ENCODE results near the gene SRP9. TPM values are rescaled to one million over a fixed set of nuclear protein-coding genes. Genes with fewer than 3 reads are reported as not detected.

Gene SRP9
- total and polyA plus RNA-seq, 2 experiments from 2014 or later: 640 to 728 TPM

DNA sequence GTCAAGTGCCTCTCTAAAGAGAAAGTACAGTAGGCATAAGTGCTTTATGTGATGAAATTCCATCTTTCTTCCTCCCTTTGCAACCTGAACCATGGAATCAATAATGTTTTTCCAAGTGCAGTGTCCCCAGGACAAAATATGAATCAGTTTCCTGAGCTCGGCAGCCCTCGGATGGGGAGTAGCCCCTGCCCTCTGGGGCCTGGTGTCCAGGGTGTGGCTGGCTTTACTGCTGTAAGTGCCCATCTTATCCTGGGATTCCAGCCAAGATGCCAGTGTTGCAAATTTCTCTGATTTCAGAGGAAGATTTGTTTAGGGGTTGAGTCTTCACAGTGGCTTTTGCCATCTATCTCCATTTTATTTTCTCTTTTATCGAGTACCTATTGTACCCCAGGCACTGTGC, 40.5 kb upstream of the SRP9 start:
- Histone ChIP-seq H3K27me3 (ENCODE audit: insufficient read depth) (peaks cover 16% of the 10 kb centered on the region), H3K79me2 (replicated peaks; ENCODE audit: insufficient read depth) (no peaks in the 10 kb centered on the region), H3K27ac (ENCODE audit: low read depth) (no peak overlapping the region), H4K20me1 (replicated peaks; ENCODE audit: insufficient read depth) (no peaks in the 10 kb centered on the region), H2AFZ (no peak overlapping the region), H3K4me2 (no peak overlapping the region), H3K4me1 (ENCODE audit: insufficient read depth) (no peaks in the 10 kb centered on the region), H3F3A (replicated peaks; ENCODE audit: low read depth) (no peaks in the 10 kb centered on the region), H3K4me3 (no peak overlapping the region), H3K36me3 (ENCODE audit: insufficient read depth) (no peaks in the 10 kb centered on the region), H3K9me2 (ENCODE audit: insufficient read depth) (no peaks in the 10 kb centered on the region)
- TF ChIP-seq NANOG (IDR thresholded peaks at IDR 0.05; ENCODE audit: borderline replicate concordance) (no peak), ZNF331 (CRISPR knock-in tag; IDR thresholded peaks at IDR 0.05; ENCODE audit: low read depth) (no peak), ZNF114 (CRISPR knock-in tag; IDR thresholded peaks at IDR 0.05) (no peak), STAT1 (IDR thresholded peaks at IDR 0.05; ENCODE audit: unreplicated experiment) (no peak), CREB1 (CRISPR knock-in tag; IDR thresholded peaks at IDR 0.05; ENCODE audit: low read depth) (no peak), EZH2phosphoT487 (IDR thresholded peaks at IDR 0.05; ENCODE audit: unreplicated experiment) (no peak), POLR2AphosphoS5 (IDR thresholded peaks at IDR 0.05; ENCODE audit: low read depth) (no peak), JUNB (IDR thresholded peaks at IDR 0.05; ENCODE audit: unreplicated experiment) (no peak), EZH2 (IDR thresholded peaks at IDR 0.05; ENCODE audit: low read depth, unreplicated experiment) (no peak)
- TF ChIP-seq, protein P1, sequence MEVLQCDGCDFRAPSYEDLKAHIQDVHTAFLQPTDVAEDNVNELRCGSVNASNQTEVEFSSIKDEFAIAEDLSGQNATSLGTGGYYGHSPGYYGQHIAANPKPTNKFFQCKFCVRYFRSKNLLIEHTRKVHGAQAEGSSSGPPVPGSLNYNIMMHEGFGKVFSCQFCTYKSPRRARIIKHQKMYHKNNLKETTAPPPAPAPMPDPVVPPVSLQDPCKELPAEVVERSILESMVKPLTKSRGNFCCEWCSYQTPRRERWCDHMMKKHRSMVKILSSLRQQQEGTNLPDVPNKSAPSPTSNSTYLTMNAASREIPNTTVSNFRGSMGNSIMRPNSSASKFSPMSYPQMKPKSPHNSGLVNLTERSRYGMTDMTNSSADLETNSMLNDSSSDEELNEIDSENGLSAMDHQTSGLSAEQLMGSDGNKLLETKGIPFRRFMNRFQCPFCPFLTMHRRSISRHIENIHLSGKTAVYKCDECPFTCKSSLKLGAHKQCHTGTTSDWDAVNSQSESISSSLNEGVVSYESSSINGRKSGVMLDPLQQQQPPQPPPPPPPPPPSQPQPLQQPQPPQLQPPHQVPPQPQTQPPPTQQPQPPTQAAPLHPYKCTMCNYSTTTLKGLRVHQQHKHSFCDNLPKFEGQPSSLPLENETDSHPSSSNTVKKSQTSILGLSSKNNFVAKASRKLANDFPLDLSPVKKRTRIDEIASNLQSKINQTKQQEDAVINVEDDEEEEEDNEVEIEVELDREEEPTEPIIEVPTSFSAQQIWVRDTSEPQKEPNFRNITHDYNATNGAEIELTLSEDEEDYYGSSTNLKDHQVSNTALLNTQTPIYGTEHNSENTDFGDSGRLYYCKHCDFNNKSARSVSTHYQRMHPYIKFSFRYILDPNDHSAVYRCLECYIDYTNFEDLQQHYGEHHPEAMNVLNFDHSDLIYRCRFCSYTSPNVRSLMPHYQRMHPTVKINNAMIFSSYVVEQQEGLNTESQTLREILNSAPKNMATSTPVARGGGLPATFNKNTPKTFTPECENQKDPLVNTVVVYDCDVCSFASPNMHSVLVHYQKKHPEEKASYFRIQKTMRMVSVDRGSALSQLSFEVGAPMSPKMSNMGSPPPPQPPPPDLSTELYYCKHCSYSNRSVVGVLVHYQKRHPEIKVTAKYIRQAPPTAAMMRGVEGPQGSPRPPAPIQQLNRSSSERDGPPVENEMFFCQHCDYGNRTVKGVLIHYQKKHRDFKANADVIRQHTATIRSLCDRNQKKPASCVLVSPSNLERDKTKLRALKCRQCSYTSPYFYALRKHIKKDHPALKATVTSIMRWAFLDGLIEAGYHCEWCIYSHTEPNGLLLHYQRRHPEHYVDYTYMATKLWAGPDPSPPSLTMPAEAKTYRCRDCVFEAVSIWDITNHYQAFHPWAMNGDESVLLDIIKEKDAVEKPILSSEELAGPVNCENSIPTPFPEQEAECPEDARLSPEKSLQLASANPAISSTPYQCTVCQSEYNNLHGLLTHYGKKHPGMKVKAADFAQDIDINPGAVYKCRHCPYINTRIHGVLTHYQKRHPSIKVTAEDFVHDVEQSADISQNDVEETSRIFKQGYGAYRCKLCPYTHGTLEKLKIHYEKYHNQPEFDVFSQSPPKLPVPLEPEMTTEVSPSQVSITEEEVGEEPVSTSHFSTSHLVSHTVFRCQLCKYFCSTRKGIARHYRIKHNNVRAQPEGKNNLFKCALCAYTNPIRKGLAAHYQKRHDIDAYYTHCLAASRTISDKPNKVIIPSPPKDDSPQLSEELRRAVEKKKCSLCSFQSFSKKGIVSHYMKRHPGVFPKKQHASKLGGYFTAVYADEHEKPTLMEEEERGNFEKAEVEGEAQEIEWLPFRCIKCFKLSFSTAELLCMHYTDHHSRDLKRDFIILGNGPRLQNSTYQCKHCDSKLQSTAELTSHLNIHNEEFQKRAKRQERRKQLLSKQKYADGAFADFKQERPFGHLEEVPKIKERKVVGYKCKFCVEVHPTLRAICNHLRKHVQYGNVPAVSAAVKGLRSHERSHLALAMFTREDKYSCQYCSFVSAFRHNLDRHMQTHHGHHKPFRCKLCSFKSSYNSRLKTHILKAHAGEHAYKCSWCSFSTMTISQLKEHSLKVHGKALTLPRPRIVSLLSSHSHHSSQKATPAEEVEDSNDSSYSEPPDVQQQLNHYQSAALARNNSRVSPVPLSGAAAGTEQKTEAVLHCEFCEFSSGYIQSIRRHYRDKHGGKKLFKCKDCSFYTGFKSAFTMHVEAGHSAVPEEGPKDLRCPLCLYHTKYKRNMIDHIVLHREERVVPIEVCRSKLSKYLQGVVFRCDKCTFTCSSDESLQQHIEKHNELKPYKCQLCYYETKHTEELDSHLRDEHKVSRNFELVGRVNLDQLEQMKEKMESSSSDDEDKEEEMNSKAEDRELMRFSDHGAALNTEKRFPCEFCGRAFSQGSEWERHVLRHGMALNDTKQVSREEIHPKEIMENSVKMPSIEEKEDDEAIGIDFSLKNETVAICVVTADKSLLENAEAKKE (CRISPR knock-in tag; IDR thresholded peaks at IDR 0.05): no peak
- TF ChIP-seq, protein P2, sequence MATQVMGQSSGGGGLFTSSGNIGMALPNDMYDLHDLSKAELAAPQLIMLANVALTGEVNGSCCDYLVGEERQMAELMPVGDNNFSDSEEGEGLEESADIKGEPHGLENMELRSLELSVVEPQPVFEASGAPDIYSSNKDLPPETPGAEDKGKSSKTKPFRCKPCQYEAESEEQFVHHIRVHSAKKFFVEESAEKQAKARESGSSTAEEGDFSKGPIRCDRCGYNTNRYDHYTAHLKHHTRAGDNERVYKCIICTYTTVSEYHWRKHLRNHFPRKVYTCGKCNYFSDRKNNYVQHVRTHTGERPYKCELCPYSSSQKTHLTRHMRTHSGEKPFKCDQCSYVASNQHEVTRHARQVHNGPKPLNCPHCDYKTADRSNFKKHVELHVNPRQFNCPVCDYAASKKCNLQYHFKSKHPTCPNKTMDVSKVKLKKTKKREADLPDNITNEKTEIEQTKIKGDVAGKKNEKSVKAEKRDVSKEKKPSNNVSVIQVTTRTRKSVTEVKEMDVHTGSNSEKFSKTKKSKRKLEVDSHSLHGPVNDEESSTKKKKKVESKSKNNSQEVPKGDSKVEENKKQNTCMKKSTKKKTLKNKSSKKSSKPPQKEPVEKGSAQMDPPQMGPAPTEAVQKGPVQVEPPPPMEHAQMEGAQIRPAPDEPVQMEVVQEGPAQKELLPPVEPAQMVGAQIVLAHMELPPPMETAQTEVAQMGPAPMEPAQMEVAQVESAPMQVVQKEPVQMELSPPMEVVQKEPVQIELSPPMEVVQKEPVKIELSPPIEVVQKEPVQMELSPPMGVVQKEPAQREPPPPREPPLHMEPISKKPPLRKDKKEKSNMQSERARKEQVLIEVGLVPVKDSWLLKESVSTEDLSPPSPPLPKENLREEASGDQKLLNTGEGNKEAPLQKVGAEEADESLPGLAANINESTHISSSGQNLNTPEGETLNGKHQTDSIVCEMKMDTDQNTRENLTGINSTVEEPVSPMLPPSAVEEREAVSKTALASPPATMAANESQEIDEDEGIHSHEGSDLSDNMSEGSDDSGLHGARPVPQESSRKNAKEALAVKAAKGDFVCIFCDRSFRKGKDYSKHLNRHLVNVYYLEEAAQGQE (IDR thresholded peaks at IDR 0.05; ENCODE audit: unreplicated experiment): no peak
- TF ChIP-seq, protein P3, sequence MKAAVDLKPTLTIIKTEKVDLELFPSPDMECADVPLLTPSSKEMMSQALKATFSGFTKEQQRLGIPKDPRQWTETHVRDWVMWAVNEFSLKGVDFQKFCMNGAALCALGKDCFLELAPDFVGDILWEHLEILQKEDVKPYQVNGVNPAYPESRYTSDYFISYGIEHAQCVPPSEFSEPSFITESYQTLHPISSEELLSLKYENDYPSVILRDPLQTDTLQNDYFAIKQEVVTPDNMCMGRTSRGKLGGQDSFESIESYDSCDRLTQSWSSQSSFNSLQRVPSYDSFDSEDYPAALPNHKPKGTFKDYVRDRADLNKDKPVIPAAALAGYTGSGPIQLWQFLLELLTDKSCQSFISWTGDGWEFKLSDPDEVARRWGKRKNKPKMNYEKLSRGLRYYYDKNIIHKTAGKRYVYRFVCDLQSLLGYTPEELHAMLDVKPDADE (IDR thresholded peaks at IDR 0.05): no peak
- TF ChIP-seq, protein P4, sequence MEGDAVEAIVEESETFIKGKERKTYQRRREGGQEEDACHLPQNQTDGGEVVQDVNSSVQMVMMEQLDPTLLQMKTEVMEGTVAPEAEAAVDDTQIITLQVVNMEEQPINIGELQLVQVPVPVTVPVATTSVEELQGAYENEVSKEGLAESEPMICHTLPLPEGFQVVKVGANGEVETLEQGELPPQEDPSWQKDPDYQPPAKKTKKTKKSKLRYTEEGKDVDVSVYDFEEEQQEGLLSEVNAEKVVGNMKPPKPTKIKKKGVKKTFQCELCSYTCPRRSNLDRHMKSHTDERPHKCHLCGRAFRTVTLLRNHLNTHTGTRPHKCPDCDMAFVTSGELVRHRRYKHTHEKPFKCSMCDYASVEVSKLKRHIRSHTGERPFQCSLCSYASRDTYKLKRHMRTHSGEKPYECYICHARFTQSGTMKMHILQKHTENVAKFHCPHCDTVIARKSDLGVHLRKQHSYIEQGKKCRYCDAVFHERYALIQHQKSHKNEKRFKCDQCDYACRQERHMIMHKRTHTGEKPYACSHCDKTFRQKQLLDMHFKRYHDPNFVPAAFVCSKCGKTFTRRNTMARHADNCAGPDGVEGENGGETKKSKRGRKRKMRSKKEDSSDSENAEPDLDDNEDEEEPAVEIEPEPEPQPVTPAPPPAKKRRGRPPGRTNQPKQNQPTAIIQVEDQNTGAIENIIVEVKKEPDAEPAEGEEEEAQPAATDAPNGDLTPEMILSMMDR (conservative IDR thresholded peaks at IDR 0.05; ENCODE audit: low read depth in 2 of 2): no peak
- H3K4me1 Mint-ChIP-seq: peaks cover 20% of the 10 kb centered on the region
- no peaks in the 10 kb centered on the region for H3K36me3 Mint-ChIP-seq (ENCODE audit: low read depth)
- peaks cover 4% of the 10 kb centered on the region for H3K27me3 Mint-ChIP-seq (ENCODE audit: insufficient read depth, low read depth, poor library complexity)
- no peak overlapping the region for H3K4me3 Mint-ChIP-seq
- DNase-seq (ENCODE audit: low spot score) (no peak), ATAC-seq (no peak)
- no peak overlapping the region for H3K27ac Mint-ChIP-seq
- no peaks in the 10 kb centered on the region for H3K9me3 Mint-ChIP-seq

All from GM23338 (cell line).